Measurements from ENCODE around the gene TAF11L3.
"Not testable (repeated sequence)": the region's sequence is repeated elsewhere in the genome, so short reads cannot be mapped to it uniquely, and the experiment has no call there.

TAF11L3 gene

GRCh38 chr5:17518067-17518466, at the start of gene TAF11L3:
TAF11L3 (plus strand) TSS chr5:17518367.
- not testable (repeated sequence) for DNase-seq

- no peak for DNase-seq
Measured at GRCh38 chr5:17470064-17470463, 48.1 kb upstream of the TAF11L3 start.

GRCh38 chr5:17475064-17475463, 43.1 kb upstream of the TAF11L3 start:
- DNase-seq, result not testable (repeated sequence)

- no peak for DNase-seq
Measured at GRCh38 chr5:17477043-17477442, 41.1 kb upstream of the TAF11L3 start.

DNA sequence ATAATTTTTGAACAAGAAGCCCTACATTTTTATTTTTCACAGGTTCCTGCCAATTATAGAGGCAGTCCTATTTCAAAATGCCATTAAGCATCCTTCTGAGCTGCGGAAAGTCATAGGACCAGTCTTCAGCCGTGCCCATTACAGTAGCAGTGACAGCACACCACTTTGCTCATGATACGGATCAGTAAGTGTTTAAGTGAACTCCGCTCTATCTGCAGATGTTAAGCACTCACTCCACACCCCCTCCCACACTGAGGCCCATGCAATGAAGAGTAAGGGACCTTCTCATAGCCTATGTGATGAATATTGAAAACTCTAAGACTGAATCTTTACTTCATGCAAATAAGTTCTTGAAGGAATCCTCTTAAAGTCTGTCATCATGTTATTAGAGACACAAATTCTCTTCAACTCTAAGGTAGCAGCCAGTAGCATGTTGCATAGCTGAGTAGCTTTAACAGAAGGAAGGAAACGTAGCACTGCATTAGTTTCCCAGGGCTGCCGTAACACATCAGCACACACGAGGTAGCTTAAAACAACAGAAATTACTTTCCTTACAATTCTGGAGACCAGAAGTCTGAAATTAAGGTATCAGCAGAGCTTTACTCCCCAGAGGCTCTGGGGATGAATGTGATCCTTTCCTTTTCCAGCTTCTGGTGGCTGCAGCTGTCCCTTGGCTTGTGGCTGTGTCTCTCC, 40.4 kb upstream of the TAF11L3 start:
- no peak for DNase-seq

DNA sequence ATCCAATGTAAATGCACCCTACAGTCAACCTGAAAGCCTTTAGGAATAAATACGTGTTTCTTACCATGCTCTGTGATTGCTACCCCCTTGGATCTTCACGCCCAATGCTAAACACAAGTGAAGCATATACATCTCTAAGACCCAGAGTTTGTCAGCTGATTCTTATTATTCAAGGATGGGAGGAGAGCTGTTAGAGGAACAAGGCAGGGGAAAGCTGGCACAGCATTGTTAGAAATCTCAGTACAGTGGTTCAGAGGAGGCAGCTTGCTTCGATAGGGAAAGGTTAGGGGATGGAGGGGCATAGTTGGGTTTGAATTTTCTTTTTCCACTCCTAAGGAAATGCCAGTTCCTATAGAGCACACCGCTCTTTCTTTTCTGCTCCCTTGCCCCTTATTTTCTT, 36.8 kb upstream of the TAF11L3 start:
- no peak for DNase-seq

DNA sequence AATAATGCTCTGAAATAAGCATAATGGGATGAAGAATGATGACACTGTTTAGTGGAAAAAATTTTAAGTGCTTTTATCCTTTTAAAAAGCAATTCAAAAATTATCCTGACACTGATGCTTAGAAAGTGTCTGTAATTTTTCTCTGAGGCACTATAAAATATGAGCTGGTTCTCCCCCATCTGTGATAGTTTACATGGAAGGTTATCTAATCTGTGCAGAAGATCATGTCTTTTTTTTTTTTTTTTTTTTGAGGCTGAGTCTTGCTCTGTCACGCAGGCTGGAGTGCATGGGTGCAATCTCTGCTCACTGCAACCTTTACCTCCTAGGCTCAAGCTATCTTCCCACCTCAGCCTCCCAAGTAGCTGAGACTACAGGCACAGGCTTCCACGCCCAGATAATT, 35.4 kb upstream of the TAF11L3 start:
- DNase-seq, result no peak

- DNase-seq, result not testable (repeated sequence)
Measured at GRCh38 chr5:17486464-17487173, 31.5 kb upstream of the TAF11L3 start.

DNA sequence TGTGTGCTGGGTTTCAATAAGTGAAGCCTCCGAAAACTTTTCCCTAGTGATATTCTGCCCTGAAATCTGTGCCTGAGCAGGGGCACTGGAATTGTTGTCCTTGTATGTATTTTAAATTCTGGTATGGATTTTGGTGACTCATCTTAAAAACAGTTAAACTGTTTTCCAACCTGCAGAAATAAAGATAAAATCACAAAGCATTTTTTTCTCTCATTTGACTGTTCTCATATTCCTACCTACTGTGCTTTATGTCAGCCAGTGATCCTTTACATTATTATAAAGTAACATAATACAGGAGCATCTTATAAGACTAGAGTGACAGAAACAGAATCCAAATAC, 31.0 kb upstream of the TAF11L3 start:
- DNase-seq, result no peak

DNA sequence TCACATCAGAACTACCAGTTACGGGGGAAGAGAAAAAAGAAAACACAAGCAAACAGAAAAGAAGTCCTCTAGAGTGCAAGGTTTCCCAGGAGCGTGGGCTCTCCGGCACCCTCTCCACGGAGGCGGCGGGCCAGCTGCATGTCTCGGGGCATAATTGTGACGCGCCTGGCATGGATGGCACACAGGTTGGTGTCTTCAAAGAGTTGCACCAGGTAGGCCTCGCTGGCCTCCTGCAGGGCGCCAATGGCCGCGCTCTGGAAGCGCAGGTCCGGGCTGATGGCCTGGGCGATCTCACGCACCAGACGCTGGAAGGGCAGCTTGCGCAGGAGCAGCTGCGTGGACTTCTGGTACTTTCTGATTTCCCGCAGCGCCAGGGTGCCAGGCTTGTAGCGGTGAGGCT, 26.9 kb upstream of the TAF11L3 start:
- not testable (repeated sequence) for DNase-seq

GRCh38 chr5:17492770-17493169, 25.4 kb upstream of the TAF11L3 start:
- no peak for DNase-seq

DNA sequence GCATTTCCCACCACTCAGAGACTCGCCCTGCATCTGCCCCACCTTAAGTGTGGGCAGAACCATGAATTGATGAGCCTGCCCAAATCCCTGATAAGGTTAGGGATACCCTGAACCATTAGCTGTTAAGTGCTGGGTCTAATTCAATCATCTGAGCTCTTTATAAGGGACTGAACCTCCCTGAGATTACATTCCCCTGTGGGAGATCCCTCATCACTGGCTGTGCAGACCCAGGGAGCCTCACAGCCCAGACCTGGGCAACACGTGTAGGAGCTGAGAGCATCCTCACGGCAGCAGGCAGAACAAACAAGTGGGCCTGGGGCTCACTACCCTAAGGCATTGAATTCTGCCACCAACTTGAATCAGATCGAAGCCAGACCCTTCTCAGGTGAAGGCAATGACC, 20.7 kb upstream of the TAF11L3 start:
- DNase-seq, result no peak

GRCh38 chr5:17497931-17498330, 20.2 kb upstream of the TAF11L3 start, which contains the start of gene TAF11L2:
TAF11L2 (plus strand) TSS chr5:17498231.
- DNase-seq, result not testable (repeated sequence)

DNA sequence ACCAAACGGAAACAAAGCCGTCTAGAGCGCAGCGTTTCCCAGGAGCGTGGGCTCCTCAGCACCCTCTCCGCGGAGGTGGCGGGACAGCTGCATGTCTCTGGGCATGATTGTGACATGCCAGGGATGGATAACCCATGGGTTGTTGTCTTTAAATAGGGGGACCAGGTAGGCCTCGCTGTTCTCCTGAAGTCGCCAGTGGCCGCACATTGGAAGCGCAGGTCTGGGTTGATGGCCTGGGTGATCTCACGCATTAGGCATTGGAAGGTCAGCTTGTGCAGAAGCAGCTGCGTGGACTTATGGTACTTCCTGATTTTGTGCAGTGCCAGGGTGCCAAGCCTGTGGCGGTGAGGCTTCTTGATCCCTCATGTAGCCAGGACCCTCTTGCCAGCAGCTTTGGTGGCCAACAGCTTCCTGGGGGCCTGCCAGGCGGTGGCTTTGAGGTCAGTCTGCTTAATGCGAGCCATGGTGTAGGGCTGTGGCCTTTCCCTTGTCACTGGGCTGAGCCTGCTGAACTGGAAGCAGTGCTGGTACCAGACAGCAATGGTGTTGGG, 6.3 kb upstream of the TAF11L3 start:
- DNase-seq, result no peak

DNA sequence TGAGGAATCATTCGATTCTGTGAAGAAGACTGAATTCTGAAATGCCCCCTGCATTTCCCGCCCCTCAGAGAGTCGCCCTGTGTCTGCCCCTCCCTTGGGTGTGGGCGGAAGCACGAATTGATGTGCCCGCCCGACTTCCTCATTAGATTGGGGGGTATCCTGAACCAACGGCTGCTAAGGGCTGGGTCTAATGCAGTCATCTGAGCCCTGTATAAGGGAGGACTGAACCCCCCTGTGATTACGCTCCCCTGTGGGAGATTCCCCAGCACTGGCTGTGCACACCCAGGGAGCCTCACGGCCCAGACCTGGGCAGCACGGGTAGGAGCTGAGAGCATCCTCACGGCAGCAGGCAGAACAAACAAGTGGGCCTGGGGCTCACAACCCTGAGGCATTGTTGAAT, 641 bp upstream of the TAF11L3 start:
- not testable (repeated sequence) for DNase-seq

DNA sequence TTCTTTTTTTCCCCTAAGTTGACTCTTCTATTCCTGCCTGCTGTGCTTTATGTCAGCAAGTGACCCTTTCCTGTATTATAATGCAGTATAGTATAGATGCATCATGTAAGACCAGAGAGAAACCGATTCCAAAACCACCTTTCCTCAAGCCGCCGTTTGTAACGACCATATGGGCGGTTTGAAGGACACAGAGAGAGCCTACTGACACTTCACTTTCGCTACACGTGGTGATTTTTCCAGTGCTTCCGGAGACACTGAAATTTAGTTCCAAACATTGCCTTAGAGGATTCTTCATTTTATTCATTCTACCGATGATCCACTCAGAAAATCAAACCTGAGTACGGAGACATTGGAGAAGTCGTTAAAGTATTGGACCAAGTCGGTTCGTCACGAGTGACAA, 1.3 kb downstream of the TAF11L3 start:
- DNase-seq, result not testable (repeated sequence)

DNA sequence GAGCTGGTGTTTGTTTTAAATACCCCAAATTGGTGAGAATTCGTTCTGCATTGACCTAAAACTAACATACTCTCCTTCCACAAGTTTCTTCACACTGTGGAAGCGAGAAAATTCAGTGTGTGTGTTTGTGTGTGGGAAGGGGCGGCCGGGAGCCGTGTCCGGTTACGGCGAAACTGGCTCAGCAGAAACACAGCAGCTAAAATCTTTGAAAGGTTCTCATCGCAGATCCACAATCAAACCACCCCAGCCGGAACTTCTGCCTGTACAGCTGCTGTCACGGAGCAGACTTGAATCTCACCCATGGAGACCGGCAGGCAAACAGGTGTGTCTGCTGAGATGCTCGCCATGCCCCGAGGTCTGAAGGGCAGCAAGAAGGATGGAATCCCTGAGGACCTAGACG, 3.3 kb downstream of the TAF11L3 start, which contains the start of gene TAF11L4:
TSS of gene TAF11L4 (plus strand) at position 301 of the 400 bp plus-strand sequence.
- DNase-seq, result not testable (repeated sequence)

- not testable (repeated sequence) for DNase-seq
Measured at GRCh38 chr5:17524935-17525334, 6.8 kb downstream of the TAF11L3 start, which contains the start of gene TAF11L5. TAF11L5 (plus strand) TSS chr5:17525235.

DNA sequence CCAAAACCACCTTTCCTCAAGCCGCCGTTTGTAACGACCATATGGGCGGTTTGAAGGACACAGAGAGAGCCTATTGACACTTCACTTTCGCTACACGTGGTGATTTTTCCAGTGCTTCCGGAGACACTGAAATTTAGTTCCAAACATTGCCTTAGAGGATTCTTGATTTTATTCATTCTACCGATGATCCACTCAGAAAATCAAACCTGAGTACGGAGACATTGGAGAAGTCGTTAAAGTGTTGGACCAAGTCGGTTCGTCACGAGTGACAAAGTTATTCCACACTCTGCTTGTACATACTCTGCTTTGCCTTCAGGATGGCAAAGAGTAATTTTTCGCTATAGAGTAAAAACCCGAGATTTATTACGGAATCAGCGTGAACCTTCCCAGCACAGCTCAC, 8.3 kb downstream of the TAF11L3 start:
- DNase-seq, result not testable (repeated sequence)

DNA sequence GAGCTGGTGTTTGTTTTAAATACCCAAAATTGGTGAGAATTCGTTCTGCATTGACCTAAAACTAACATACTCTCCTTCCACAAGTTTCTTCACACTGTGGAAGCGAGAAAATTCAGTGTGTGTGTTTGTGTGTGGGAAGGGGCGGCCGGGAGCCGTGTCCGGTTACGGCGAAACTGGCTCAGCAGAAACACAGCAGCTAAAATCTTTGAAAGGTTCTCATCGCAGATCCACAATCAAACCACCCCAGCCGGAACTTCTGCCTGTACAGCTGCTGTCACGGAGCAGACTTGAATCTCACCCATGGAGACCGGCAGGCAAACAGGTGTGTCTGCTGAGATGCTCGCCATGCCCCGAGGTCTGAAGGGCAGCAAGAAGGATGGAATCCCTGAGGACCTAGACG, 10.2 kb downstream of the TAF11L3 start, which contains the start of gene TAF11L6:
TSS of gene TAF11L6 (plus strand) at position 301 of the 400 bp plus-strand sequence.
- DNase-seq, result not testable (repeated sequence)
